Right forelimb (tissue), 1 donor: ENCODE results near the gene MAPKAPK5.
A peak's percentile ranks its signal among the peaks of the same experiment; 100 is the strongest.
"Not testable (repeated sequence)": the region's sequence is repeated elsewhere in the genome, so short reads cannot be mapped to it uniquely, and the experiment has no call there.

Source experiments
- DNase-seq: peaks from one replicate; pipeline ENCODE4 v3.0.0-alpha.2; 2018

Gene MAPKAPK5

GRCh38 chr12:111841750-111842555, at the start of gene MAPKAPK5:
Gene MAPKAPK5, plus strand, starts transcription at chr12:111842228. Its CDS starts 506 bp downstream, at chr12:111842734.
- DNase-seq = peak; percentile 99

GRCh38 chr12:111792856-111793235, 49.2 kb upstream of the MAPKAPK5 start:
- no peak for DNase-seq

- no peak for DNase-seq
Observed at GRCh38 chr12:111798182-111798581, 43.8 kb upstream of the MAPKAPK5 start.

- no peak for DNase-seq
Observed at GRCh38 chr12:111799758-111800157, 42.3 kb upstream of the MAPKAPK5 start.

- no peak for DNase-seq
Observed at GRCh38 chr12:111803038-111803626, 38.9 kb upstream of the MAPKAPK5 start.

- no peak for DNase-seq
Observed at GRCh38 chr12:111803851-111804250, 38.2 kb upstream of the MAPKAPK5 start.

- DNase-seq = no peak
Observed at GRCh38 chr12:111806304-111806703, 35.7 kb upstream of the MAPKAPK5 start.

GRCh38 chr12:111807232-111807631, 34.8 kb upstream of the MAPKAPK5 start:
- no peak for DNase-seq

- DNase-seq = peak; percentile 73
Observed at GRCh38 chr12:111812881-111813741, 28.9 kb upstream of the MAPKAPK5 start.

GRCh38 chr12:111816065-111816615, 25.9 kb upstream of the MAPKAPK5 start:
- DNase-seq = no peak

GRCh38 chr12:111816898-111817297, 25.1 kb upstream of the MAPKAPK5 start:
- DNase-seq = not testable (repeated sequence)

- no peak for DNase-seq
Observed at GRCh38 chr12:111818340-111818739, 23.7 kb upstream of the MAPKAPK5 start.

GRCh38 chr12:111819191-111820158, 22.6 kb upstream of the MAPKAPK5 start:
- DNase-seq = no peak

- not testable (repeated sequence) for DNase-seq
Observed at GRCh38 chr12:111820828-111821227, 21.2 kb upstream of the MAPKAPK5 start.

GRCh38 chr12:111822886-111823285, 19.1 kb upstream of the MAPKAPK5 start:
- DNase-seq = no peak

GRCh38 chr12:111823891-111824290, 18.1 kb upstream of the MAPKAPK5 start:
- DNase-seq = no peak

GRCh38 chr12:111824312-111824711, 17.7 kb upstream of the MAPKAPK5 start:
- not testable (repeated sequence) for DNase-seq

GRCh38 chr12:111825509-111825908, 16.5 kb upstream of the MAPKAPK5 start:
- DNase-seq = no peak

- DNase-seq = no peak
Observed at GRCh38 chr12:111826316-111826715, 15.7 kb upstream of the MAPKAPK5 start.

- no peak for DNase-seq
Observed at GRCh38 chr12:111826992-111827391, 15.0 kb upstream of the MAPKAPK5 start.

GRCh38 chr12:111827907-111828306, 14.1 kb upstream of the MAPKAPK5 start:
- no peak for DNase-seq
